Panc1 (cell line): ENCODE results near the gene LINGO4.

Experiments used
- POLR2AphosphoS5 ChIP-seq: IDR thresholded peaks from 2 replicates; pipeline ENCODE4 v1.6.1; 2012; ENCODE audit warnings: mild to moderate bottlenecking, low read depth, low read length, moderate library complexity
- TCF7L2 ChIP-seq: IDR thresholded peaks from 2 replicates; pipeline ENCODE4 v1.6.1; 2011; ENCODE audit warnings: mild to moderate bottlenecking, low read depth, low read length, inconsistent platforms
- TF ChIP-seq, protein P1 (sequence below): fragments of 450-650 bp; IDR thresholded peaks from 2 replicates; pipeline ENCODE4 v1.5.1; 2017; ENCODE audit warnings: mild to moderate bottlenecking

DNA sequence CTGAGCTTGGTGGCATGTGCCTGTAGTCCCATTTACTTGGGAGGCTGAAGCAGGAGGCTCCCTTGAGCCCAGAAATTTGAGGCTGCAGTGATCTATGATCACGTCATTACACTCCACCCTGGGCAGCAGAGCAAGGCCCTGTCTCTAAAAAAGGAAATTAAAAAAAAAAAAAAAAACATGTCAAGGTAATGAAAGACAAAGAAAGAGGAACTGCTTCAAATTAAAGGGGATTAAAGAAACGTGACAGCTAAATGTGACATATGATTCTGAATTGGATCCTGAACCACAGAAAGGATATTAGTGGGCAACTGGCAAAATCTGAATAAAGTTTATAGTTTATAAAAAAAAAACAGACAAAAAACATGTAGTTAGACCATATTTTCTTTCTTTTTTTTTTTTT is 38.2 kb upstream of the LINGO4 start:
- TF ChIP-seq, protein P1, sequence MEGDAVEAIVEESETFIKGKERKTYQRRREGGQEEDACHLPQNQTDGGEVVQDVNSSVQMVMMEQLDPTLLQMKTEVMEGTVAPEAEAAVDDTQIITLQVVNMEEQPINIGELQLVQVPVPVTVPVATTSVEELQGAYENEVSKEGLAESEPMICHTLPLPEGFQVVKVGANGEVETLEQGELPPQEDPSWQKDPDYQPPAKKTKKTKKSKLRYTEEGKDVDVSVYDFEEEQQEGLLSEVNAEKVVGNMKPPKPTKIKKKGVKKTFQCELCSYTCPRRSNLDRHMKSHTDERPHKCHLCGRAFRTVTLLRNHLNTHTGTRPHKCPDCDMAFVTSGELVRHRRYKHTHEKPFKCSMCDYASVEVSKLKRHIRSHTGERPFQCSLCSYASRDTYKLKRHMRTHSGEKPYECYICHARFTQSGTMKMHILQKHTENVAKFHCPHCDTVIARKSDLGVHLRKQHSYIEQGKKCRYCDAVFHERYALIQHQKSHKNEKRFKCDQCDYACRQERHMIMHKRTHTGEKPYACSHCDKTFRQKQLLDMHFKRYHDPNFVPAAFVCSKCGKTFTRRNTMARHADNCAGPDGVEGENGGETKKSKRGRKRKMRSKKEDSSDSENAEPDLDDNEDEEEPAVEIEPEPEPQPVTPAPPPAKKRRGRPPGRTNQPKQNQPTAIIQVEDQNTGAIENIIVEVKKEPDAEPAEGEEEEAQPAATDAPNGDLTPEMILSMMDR, result no peak
- no peak for TF ChIP-seq TCF7L2
- no peak for TF ChIP-seq POLR2AphosphoS5
